WTC11 (cell line): ENCODE measurements around the gene BNC2. TPM values are rescaled to one million over a fixed set of nuclear protein-coding genes. Genes with fewer than 3 reads are reported as not detected.
A peak's percentile ranks its signal among the peaks of the same experiment; 100 is the strongest.

Source experiments
- ATAC-seq: fragments of 200-7000 bp; cut with Tn5 transposase; 2 replicates; pipeline ENCODE4 v1.10.0; 2021; ENCODE audit warnings: mild to moderate bottlenecking, moderate library complexity
- CTCF ChIA-PET: fragments of 300-600 bp; sonication (Branson Sonifier 250); formaldehyde crosslinking; loops from one replicate; lab custom pipeline; 2021; ENCODE audit warnings: antibody characterized with exemption; lab: Charles Lee
- POLR2A ChIA-PET: fragments of 350-600 bp; sonication (Branson Sonifier 250); formaldehyde crosslinking; loops from one replicate; lab custom pipeline; 2021; ENCODE audit warnings: antibody characterized with exemption; lab: Charles Lee
- DNase-seq: peaks from one replicate; pipeline ENCODE4 v3.0.0; 2021; ENCODE audit warnings: low spot score
- H3K27ac Mint-ChIP-seq: 2 replicates; pipeline ENCODE4 v1.8.0; 2021; ENCODE audit warnings: mixed read lengths
- H3K27me3 Mint-ChIP-seq: 2 replicates; pipeline ENCODE4 v1.8.0; 2021; ENCODE audit warnings: low read depth, mild to moderate bottlenecking, moderate library complexity, mixed read lengths
- H3K36me3 Mint-ChIP-seq: 2 replicates; pipeline ENCODE4 v1.8.0; 2021; ENCODE audit warnings: mixed read lengths
- H3K4me1 Mint-ChIP-seq: 2 replicates; pipeline ENCODE4 v1.8.0; 2022; ENCODE audit warnings: mixed read lengths
- H3K4me3 Mint-ChIP-seq: 2 replicates; pipeline ENCODE4 v1.8.0; 2021; ENCODE audit warnings: mild to moderate bottlenecking, moderate library complexity, mixed read lengths
- H3K9me3 Mint-ChIP-seq: 2 replicates; pipeline ENCODE4 v1.8.0; 2021; ENCODE audit warnings: mixed read lengths
- CBFB ChIP-seq: sonication (generic); formaldehyde crosslinking; IDR thresholded peaks from 2 replicates; pipeline ENCODE4 v1.8.1; 2022; ENCODE audit warnings: mild to moderate bottlenecking, low read depth, missing genetic modification reagents
- ESRRA ChIP-seq: sonication (generic); formaldehyde crosslinking; IDR thresholded peaks from 2 replicates; pipeline ENCODE4 v1.8.1; 2022; ENCODE audit warnings: mild to moderate bottlenecking, missing genetic modification reagents, borderline replicate concordance
- ETV6 ChIP-seq: sonication (generic); formaldehyde crosslinking; IDR thresholded peaks from 2 replicates; pipeline ENCODE4 v1.8.1; 2022; ENCODE audit warnings: mild to moderate bottlenecking, missing genetic modification reagents
- FOXK1 ChIP-seq: sonication (generic); formaldehyde crosslinking; IDR thresholded peaks from 2 replicates; pipeline ENCODE4 v1.8.0; 2022; ENCODE audit warnings: mild to moderate bottlenecking, moderate library complexity, missing genetic modification reagents
- GRHL2 ChIP-seq: fragments of 250-450 bp; sonication (Bioruptor Pico); IDR thresholded peaks from 2 replicates; pipeline ENCODE4 v1.8.0; 2022; ENCODE audit warnings: mild to moderate bottlenecking, moderate library complexity; ENCODE audit not compliant: insufficient replicate concordance, severe bottlenecking
- GTF2I ChIP-seq: fragments of 250-450 bp; sonication (Bioruptor Pico); conservative IDR thresholded peaks from 2 replicates; pipeline ENCODE4 v1.4.0; 2021; ENCODE audit warnings: mild to moderate bottlenecking
- JUN ChIP-seq: sonication (generic); formaldehyde crosslinking; IDR thresholded peaks from 2 replicates; pipeline ENCODE4 v1.8.0; 2023; ENCODE audit warnings: mild to moderate bottlenecking, missing genetic modification reagents
- NR2C2 ChIP-seq: sonication (generic); formaldehyde crosslinking; IDR thresholded peaks from 2 replicates; pipeline ENCODE4 v1.8.0; 2022; ENCODE audit warnings: mild to moderate bottlenecking, missing genetic modification reagents
- SMAD4 ChIP-seq: sonication (generic); formaldehyde crosslinking; IDR thresholded peaks from 2 replicates; pipeline ENCODE4 v1.8.0; 2022; ENCODE audit warnings: mild to moderate bottlenecking, missing genetic modification reagents
- SOX15 ChIP-seq: fragments of 250-450 bp; sonication (Bioruptor Pico); IDR thresholded peaks from 2 replicates; pipeline ENCODE4 v1.9.0; 2021; ENCODE audit warnings: mild to moderate bottlenecking
- TEAD1 ChIP-seq: sonication (generic); formaldehyde crosslinking; IDR thresholded peaks from 2 replicates; pipeline ENCODE4 v1.8.0; 2022; ENCODE audit warnings: mild to moderate bottlenecking, missing genetic modification reagents
- TEAD4 ChIP-seq: sonication (generic); formaldehyde crosslinking; IDR thresholded peaks from 2 replicates; pipeline ENCODE4 v1.8.0; 2022; ENCODE audit warnings: mild to moderate bottlenecking, missing genetic modification reagents
- total RNA-seq: library from RNA; stranded (reverse); gene quantifications from 3 replicates; pipeline ENCODE4 v1.2.3, GENCODE V29; 2021
- TF ChIP-seq, protein P1 (sequence below): sonication (generic); formaldehyde crosslinking; IDR thresholded peaks from 2 replicates; pipeline ENCODE4 v1.8.1; 2022; ENCODE audit warnings: mild to moderate bottlenecking, moderate library complexity, missing genetic modification reagents
- TF ChIP-seq, protein P2 (sequence below): sonication (generic); formaldehyde crosslinking; IDR thresholded peaks from 2 replicates; pipeline ENCODE4 v1.8.1; 2022; ENCODE audit warnings: low read depth, mild to moderate bottlenecking, moderate library complexity, missing genetic modification reagents, borderline replicate concordance
- TF ChIP-seq, protein P3 (sequence below): sonication (generic); formaldehyde crosslinking; IDR thresholded peaks from 2 replicates; pipeline ENCODE4 v1.8.1; 2023; ENCODE audit warnings: mild to moderate bottlenecking, missing genetic modification reagents
- TF ChIP-seq, protein P4 (sequence below): sonication (generic); formaldehyde crosslinking; IDR thresholded peaks from 2 replicates; pipeline ENCODE4 v1.8.0; 2023; ENCODE audit warnings: missing genetic modification reagents
- TF ChIP-seq, protein P5 (sequence below): sonication (generic); formaldehyde crosslinking; IDR thresholded peaks from 2 replicates; pipeline ENCODE4 v1.8.0; 2023; ENCODE audit warnings: mild to moderate bottlenecking, missing genetic modification reagents
- TF ChIP-seq, protein P6 (sequence below): fragments of 250-450 bp; sonication (Bioruptor Pico); IDR thresholded peaks from 2 replicates; pipeline ENCODE4 v1.9.0; 2021; ENCODE audit warnings: mild to moderate bottlenecking, borderline replicate concordance
- TF ChIP-seq, protein P7 (sequence below): sonication (generic); formaldehyde crosslinking; IDR thresholded peaks from 2 replicates; pipeline ENCODE4 v1.8.0; 2022; ENCODE audit warnings: mild to moderate bottlenecking, missing genetic modification reagents
- TF ChIP-seq, protein P8 (sequence below): fragments of 250-450 bp; sonication (Bioruptor Pico); IDR thresholded peaks from 2 replicates; pipeline ENCODE4 v1.9.0; 2021; ENCODE audit warnings: mild to moderate bottlenecking

BNC2 gene
- total RNA-seq, 1 experiment from 2014 or later: 33.3 TPM

DNA sequence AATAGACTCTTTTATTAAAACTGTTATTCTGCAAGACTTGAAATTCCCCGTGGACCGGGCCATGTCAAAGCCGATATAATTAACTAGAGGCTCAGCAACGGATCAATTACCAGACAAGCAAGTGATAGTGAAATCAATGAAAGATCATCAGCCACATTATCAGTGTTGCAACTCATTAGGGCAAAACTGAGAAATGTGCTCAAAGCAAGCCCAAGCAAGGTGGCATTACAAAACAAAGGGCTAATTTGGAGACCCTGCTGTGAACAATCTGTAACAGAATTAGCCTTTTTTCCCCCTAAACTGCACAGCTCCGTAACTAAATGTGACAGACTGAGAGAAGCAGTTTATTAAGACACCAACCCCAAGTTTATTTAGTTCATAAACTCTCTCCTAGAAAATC is 140.3 kb downstream of the BNC2 start:
- peaks cover 91% of the 10 kb centered on the region for H3K4me1 Mint-ChIP-seq
- peak overlapping the region; percentile 35 for H3K27ac Mint-ChIP-seq
- no peaks in the 10 kb centered on the region for H3K36me3 Mint-ChIP-seq
- POLR2A ChIA-PET: interaction anchor here (1.3 kb wide), 1 partner anchor 140 kb away, joined by 3 read pairs; the partner anchor contains the start of gene BNC2
- CTCF ChIA-PET: interaction anchor here (1.3 to 1.4 kb wide), 2 partner anchors 10 to 20 kb away, joined by 3 read pairs; no protein-coding TSS in a partner anchor
- no peaks in the 10 kb centered on the region; the same call in 1 of the 2 replicates for H3K27me3 Mint-ChIP-seq
- TF ChIP-seq, protein P1, sequence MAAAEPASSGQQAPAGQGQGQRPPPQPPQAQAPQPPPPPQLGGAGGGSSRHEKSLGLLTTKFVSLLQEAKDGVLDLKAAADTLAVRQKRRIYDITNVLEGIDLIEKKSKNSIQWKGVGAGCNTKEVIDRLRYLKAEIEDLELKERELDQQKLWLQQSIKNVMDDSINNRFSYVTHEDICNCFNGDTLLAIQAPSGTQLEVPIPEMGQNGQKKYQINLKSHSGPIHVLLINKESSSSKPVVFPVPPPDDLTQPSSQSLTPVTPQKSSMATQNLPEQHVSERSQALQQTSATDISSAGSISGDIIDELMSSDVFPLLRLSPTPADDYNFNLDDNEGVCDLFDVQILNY (CRISPR knock-in tag): no peak
- TF ChIP-seq TEAD4 (CRISPR knock-in tag) (no peak), CBFB (CRISPR knock-in tag) (no peak), SMAD4 (CRISPR knock-in tag) (no peak), ETV6 (CRISPR knock-in tag) (no peak), FOXK1 (CRISPR knock-in tag) (no peak), GRHL2 (CRISPR knock-in tag) (no peak), NR2C2 (CRISPR knock-in tag) (no peak)
- TF ChIP-seq, protein P2, sequence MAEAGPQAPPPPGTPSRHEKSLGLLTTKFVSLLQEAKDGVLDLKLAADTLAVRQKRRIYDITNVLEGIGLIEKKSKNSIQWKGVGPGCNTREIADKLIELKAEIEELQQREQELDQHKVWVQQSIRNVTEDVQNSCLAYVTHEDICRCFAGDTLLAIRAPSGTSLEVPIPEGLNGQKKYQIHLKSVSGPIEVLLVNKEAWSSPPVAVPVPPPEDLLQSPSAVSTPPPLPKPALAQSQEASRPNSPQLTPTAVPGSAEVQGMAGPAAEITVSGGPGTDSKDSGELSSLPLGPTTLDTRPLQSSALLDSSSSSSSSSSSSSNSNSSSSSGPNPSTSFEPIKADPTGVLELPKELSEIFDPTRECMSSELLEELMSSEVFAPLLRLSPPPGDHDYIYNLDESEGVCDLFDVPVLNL (CRISPR knock-in tag): no peak
- TF ChIP-seq, protein P3, sequence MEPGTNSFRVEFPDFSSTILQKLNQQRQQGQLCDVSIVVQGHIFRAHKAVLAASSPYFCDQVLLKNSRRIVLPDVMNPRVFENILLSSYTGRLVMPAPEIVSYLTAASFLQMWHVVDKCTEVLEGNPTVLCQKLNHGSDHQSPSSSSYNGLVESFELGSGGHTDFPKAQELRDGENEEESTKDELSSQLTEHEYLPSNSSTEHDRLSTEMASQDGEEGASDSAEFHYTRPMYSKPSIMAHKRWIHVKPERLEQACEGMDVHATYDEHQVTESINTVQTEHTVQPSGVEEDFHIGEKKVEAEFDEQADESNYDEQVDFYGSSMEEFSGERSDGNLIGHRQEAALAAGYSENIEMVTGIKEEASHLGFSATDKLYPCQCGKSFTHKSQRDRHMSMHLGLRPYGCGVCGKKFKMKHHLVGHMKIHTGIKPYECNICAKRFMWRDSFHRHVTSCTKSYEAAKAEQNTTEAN (CRISPR knock-in tag): no peak
- TF ChIP-seq, protein P4, sequence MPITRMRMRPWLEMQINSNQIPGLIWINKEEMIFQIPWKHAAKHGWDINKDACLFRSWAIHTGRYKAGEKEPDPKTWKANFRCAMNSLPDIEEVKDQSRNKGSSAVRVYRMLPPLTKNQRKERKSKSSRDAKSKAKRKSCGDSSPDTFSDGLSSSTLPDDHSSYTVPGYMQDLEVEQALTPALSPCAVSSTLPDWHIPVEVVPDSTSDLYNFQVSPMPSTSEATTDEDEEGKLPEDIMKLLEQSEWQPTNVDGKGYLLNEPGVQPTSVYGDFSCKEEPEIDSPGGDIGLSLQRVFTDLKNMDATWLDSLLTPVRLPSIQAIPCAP: no peak
- H3K9me3 Mint-ChIP-seq: no peaks in the 10 kb centered on the region
- H3K4me3 Mint-ChIP-seq: peak overlapping the region; percentile 57
- no peak for ATAC-seq
- DNase-seq: no peak

DNA sequence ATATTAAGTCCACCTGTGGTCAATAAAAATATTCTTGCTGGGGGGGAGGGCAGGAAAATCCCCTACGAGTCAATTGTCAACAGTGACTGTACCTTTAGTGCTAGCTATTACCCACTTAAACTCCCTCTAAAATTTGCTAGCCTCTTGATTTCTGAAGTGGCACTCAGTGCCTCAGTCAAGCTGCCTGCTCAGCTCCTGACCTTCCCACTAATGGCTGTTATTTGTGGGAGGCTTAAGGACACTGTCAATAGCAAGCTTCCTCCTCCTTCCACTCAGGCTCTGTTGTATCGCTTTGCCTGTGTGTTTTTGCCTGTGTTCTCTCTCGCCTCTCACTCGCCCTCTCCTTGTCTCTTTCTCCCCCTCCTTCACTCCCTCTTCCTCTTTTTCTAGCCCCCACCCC is 140.8 kb downstream of the BNC2 start:
- Mint-ChIP-seq H3K27ac (peak overlapping the region; percentile 35), H3K36me3 (no peaks in the 10 kb centered on the region), H3K4me1 (peaks cover 88% of the 10 kb centered on the region), H3K9me3 (no peaks in the 10 kb centered on the region), H3K4me3 (peak overlapping the region; percentile 57), H3K27me3 (no peaks in the 10 kb centered on the region; the same call in 1 of the 2 replicates)
- ChIA-PET POLR2A (interaction anchor here (1.3 kb wide), 1 partner anchor 140 kb away, joined by 3 read pairs; the partner anchor contains the start of gene BNC2), CTCF (interaction anchor here (0.8 to 1.4 kb wide), 4 partner anchors 9 to 463 kb away, joined by 3 to 4 read pairs (median 3); no protein-coding TSS in a partner anchor)
- DNase-seq (no peak), ATAC-seq (no peak)
- TF ChIP-seq TEAD1 (CRISPR knock-in tag) (no peak), GTF2I (CRISPR knock-in tag) (no peak), JUN (no peak), ESRRA (no peak), SOX15 (CRISPR knock-in tag) (no peak)
- TF ChIP-seq, protein P5, sequence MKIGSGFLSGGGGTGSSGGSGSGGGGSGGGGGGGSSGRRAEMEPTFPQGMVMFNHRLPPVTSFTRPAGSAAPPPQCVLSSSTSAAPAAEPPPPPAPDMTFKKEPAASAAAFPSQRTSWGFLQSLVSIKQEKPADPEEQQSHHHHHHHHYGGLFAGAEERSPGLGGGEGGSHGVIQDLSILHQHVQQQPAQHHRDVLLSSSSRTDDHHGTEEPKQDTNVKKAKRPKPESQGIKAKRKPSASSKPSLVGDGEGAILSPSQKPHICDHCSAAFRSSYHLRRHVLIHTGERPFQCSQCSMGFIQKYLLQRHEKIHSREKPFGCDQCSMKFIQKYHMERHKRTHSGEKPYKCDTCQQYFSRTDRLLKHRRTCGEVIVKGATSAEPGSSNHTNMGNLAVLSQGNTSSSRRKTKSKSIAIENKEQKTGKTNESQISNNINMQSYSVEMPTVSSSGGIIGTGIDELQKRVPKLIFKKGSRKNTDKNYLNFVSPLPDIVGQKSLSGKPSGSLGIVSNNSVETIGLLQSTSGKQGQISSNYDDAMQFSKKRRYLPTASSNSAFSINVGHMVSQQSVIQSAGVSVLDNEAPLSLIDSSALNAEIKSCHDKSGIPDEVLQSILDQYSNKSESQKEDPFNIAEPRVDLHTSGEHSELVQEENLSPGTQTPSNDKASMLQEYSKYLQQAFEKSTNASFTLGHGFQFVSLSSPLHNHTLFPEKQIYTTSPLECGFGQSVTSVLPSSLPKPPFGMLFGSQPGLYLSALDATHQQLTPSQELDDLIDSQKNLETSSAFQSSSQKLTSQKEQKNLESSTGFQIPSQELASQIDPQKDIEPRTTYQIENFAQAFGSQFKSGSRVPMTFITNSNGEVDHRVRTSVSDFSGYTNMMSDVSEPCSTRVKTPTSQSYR (CRISPR knock-in tag): no peak
- TF ChIP-seq, protein P6, sequence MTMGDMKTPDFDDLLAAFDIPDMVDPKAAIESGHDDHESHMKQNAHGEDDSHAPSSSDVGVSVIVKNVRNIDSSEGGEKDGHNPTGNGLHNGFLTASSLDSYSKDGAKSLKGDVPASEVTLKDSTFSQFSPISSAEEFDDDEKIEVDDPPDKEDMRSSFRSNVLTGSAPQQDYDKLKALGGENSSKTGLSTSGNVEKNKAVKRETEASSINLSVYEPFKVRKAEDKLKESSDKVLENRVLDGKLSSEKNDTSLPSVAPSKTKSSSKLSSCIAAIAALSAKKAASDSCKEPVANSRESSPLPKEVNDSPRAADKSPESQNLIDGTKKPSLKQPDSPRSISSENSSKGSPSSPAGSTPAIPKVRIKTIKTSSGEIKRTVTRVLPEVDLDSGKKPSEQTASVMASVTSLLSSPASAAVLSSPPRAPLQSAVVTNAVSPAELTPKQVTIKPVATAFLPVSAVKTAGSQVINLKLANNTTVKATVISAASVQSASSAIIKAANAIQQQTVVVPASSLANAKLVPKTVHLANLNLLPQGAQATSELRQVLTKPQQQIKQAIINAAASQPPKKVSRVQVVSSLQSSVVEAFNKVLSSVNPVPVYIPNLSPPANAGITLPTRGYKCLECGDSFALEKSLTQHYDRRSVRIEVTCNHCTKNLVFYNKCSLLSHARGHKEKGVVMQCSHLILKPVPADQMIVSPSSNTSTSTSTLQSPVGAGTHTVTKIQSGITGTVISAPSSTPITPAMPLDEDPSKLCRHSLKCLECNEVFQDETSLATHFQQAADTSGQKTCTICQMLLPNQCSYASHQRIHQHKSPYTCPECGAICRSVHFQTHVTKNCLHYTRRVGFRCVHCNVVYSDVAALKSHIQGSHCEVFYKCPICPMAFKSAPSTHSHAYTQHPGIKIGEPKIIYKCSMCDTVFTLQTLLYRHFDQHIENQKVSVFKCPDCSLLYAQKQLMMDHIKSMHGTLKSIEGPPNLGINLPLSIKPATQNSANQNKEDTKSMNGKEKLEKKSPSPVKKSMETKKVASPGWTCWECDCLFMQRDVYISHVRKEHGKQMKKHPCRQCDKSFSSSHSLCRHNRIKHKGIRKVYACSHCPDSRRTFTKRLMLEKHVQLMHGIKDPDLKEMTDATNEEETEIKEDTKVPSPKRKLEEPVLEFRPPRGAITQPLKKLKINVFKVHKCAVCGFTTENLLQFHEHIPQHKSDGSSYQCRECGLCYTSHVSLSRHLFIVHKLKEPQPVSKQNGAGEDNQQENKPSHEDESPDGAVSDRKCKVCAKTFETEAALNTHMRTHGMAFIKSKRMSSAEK (CRISPR knock-in tag): no peak
- TF ChIP-seq, protein P7, sequence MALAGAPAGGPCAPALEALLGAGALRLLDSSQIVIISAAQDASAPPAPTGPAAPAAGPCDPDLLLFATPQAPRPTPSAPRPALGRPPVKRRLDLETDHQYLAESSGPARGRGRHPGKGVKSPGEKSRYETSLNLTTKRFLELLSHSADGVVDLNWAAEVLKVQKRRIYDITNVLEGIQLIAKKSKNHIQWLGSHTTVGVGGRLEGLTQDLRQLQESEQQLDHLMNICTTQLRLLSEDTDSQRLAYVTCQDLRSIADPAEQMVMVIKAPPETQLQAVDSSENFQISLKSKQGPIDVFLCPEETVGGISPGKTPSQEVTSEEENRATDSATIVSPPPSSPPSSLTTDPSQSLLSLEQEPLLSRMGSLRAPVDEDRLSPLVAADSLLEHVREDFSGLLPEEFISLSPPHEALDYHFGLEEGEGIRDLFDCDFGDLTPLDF (CRISPR knock-in tag): no peak
- TF ChIP-seq, protein P8, sequence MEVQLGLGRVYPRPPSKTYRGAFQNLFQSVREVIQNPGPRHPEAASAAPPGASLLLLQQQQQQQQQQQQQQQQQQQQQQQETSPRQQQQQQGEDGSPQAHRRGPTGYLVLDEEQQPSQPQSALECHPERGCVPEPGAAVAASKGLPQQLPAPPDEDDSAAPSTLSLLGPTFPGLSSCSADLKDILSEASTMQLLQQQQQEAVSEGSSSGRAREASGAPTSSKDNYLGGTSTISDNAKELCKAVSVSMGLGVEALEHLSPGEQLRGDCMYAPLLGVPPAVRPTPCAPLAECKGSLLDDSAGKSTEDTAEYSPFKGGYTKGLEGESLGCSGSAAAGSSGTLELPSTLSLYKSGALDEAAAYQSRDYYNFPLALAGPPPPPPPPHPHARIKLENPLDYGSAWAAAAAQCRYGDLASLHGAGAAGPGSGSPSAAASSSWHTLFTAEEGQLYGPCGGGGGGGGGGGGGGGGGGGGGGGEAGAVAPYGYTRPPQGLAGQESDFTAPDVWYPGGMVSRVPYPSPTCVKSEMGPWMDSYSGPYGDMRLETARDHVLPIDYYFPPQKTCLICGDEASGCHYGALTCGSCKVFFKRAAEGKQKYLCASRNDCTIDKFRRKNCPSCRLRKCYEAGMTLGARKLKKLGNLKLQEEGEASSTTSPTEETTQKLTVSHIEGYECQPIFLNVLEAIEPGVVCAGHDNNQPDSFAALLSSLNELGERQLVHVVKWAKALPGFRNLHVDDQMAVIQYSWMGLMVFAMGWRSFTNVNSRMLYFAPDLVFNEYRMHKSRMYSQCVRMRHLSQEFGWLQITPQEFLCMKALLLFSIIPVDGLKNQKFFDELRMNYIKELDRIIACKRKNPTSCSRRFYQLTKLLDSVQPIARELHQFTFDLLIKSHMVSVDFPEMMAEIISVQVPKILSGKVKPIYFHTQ: no peak
